Measurements from ENCODE around the gene SLC20A1.
"Not testable (repeated sequence)": the region's sequence is repeated elsewhere in the genome, so short reads cannot be mapped to it uniquely, and the experiment has no call there.

Gene SLC20A1

GRCh38 chr2:112656679-112657078, 10.9 kb downstream of the SLC20A1 start:
- no peak for DNase-seq

GRCh38 chr2:112658301-112658700, 12.6 kb downstream of the SLC20A1 start:
- no peak for DNase-seq

- no peak for DNase-seq
Observed at GRCh38 chr2:112658839-112659667, 13.3 kb downstream of the SLC20A1 start.

GRCh38 chr2:112660138-112660537, 14.4 kb downstream of the SLC20A1 start:
- no peak for DNase-seq

GRCh38 chr2:112661656-112662305, 16.0 kb downstream of the SLC20A1 start:
- no peak for DNase-seq

GRCh38 chr2:112662704-112663103, 17.0 kb downstream of the SLC20A1 start:
- DNase-seq, result no peak

GRCh38 chr2:112664689-112665088, 18.9 kb downstream of the SLC20A1 start:
- DNase-seq, result no peak

- no peak for DNase-seq
Observed at GRCh38 chr2:112665113-112665780, 19.5 kb downstream of the SLC20A1 start.

- no peak for DNase-seq
Observed at GRCh38 chr2:112666761-112667122, 21.0 kb downstream of the SLC20A1 start.

- not testable (repeated sequence) for DNase-seq
Observed at GRCh38 chr2:112667540-112667939, 21.8 kb downstream of the SLC20A1 start.

GRCh38 chr2:112669667-112670066, 23.9 kb downstream of the SLC20A1 start:
- no peak for DNase-seq

- no peak for DNase-seq
Observed at GRCh38 chr2:112670252-112671022, 24.7 kb downstream of the SLC20A1 start.

- DNase-seq, result no peak
Observed at GRCh38 chr2:112671801-112672200, 26.1 kb downstream of the SLC20A1 start.

GRCh38 chr2:112673008-112673407, 27.3 kb downstream of the SLC20A1 start:
- no peak for DNase-seq

GRCh38 chr2:112674229-112674628, 28.5 kb downstream of the SLC20A1 start:
- DNase-seq, result no peak

- no peak for DNase-seq
Observed at GRCh38 chr2:112679484-112679883, 33.7 kb downstream of the SLC20A1 start.

GRCh38 chr2:112680666-112681101, 34.9 kb downstream of the SLC20A1 start:
- no peak for DNase-seq

- DNase-seq, result no peak
Observed at GRCh38 chr2:112682101-112682500, 36.4 kb downstream of the SLC20A1 start.

- no peak for DNase-seq
Observed at GRCh38 chr2:112683550-112684414, 38.0 kb downstream of the SLC20A1 start.

GRCh38 chr2:112684415-112684775, 38.7 kb downstream of the SLC20A1 start:
- DNase-seq, result no peak

- no peak for DNase-seq
Observed at GRCh38 chr2:112685271-112685884, 39.6 kb downstream of the SLC20A1 start.

Measured in activated CD4-positive, alpha-beta T cell treated with anti-CD3 and anti-CD28 coated beads, Interleukin-10, Interleukin-2, amounts not matched to agents 100 ng/mL and 50 ng/mL, durations not matched to agents 16 hours and 8 hours (primary cell).